PC-9 (cell line): Measurements from ENCODE around the gene PEPD.

Experiments used
- EZH2 ChIP-seq: fragments of 200-600 bp; sonication (generic); IDR thresholded peaks from 2 replicates; pipeline ENCODE4 v1.8.0; 2017; ENCODE audit warnings: antibody characterized with exemption, low read depth
- TF ChIP-seq, protein P1 (sequence below): fragments of 200-600 bp; sonication (generic); conservative IDR thresholded peaks from 2 replicates; pipeline ENCODE4 v1.6.1; 2017; ENCODE audit warnings: mixed run types, antibody characterized with exemption, mild to moderate bottlenecking, moderate library complexity

DNA sequence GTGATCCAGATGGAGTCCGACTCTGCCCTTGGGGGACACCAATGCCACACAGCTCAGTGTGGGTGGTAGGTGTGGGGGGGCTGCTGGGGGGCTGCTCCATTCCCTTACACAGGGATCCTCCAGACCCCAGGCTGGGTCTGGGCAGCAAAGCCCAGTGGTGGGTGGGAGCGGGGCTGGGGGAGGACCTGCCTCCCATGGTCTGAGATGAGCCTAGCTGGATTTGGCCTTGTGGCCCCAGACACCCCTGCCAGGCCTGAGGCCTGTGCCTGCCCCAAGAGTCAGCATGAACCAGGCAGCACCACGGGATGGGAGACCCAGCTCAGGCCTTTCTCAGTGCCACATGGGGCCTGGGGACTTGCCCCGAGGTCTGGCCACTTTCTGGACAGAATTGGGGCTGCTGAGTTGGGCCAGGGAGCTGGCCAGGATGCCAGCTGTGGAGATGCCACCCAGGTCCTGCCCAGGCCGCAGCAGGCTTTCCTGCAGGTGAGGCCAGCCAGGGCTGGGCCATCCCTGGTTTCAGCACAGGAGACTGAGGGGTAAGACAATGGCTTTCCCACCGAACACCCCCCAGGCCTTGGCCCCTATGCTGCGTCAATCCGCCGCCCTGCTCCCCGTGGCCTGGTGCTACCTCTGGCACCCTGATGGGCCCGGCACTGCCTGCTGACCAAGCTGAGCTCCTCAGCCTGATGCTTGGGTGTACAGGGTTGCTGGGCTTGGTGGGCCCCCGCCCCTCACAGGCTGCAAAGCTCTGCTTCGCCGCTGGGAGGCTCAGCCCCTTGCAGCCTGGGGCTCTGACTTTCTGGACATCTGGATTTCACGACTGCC, 123.8 kb downstream of the PEPD start:
- TF ChIP-seq, protein P1, sequence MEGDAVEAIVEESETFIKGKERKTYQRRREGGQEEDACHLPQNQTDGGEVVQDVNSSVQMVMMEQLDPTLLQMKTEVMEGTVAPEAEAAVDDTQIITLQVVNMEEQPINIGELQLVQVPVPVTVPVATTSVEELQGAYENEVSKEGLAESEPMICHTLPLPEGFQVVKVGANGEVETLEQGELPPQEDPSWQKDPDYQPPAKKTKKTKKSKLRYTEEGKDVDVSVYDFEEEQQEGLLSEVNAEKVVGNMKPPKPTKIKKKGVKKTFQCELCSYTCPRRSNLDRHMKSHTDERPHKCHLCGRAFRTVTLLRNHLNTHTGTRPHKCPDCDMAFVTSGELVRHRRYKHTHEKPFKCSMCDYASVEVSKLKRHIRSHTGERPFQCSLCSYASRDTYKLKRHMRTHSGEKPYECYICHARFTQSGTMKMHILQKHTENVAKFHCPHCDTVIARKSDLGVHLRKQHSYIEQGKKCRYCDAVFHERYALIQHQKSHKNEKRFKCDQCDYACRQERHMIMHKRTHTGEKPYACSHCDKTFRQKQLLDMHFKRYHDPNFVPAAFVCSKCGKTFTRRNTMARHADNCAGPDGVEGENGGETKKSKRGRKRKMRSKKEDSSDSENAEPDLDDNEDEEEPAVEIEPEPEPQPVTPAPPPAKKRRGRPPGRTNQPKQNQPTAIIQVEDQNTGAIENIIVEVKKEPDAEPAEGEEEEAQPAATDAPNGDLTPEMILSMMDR = no peak
- TF ChIP-seq EZH2 = no peak
